GM12872 (cell line): ENCODE measurements around the gene UROD.

Source experiments
- TF ChIP-seq, protein P1 (sequence below): IDR thresholded peaks from 3 replicates; pipeline ENCODE4 v1.5.1; 2011; ENCODE audit warnings: low read depth, mild to moderate bottlenecking, low read length, moderate library complexity; ENCODE audit not compliant: insufficient read depth

UROD gene

DNA sequence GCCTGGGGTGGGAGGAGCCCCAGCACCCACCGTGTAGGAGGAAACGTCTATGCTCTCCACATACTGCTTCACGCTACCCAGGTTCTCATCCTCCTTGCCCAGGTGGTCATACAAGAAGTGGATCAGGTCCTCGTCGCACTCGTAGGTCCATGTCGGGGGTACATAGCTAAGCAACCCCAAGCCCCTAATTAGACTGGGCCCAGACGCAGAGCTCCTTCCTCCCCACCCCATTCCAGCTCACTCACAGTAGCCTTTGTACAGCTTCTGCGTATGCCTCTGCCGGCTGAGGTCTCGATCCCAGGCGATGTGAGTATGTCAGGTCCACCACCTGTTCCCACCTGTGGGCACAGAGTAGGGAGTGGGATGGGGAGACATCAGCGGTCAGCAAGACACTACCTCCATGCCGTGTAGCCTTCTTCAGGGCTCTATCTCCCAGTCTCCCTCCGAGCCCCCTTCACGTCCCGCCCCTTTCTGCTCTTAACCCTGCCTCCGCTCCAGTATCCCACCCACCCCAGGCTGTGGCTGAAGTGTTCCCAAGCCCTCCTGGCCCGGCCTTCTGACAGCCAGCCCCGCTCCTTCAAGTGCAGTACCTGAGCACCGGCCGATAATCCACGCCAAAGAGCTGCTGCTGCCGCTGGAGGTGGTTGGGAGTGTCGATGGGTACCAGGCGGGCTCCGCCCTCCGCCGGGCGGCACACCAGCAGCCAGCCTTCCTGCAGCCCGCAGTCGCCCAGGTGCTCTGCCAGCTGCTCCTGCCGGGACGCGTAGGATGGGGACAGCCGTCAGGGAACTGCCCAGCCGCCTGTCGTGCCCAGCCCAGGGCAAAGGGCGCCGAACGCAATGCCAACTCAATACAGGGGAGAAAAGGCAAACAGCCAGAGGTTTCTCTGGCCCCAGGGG is 1.8 kb upstream of the UROD start:
- TF ChIP-seq, protein P1, sequence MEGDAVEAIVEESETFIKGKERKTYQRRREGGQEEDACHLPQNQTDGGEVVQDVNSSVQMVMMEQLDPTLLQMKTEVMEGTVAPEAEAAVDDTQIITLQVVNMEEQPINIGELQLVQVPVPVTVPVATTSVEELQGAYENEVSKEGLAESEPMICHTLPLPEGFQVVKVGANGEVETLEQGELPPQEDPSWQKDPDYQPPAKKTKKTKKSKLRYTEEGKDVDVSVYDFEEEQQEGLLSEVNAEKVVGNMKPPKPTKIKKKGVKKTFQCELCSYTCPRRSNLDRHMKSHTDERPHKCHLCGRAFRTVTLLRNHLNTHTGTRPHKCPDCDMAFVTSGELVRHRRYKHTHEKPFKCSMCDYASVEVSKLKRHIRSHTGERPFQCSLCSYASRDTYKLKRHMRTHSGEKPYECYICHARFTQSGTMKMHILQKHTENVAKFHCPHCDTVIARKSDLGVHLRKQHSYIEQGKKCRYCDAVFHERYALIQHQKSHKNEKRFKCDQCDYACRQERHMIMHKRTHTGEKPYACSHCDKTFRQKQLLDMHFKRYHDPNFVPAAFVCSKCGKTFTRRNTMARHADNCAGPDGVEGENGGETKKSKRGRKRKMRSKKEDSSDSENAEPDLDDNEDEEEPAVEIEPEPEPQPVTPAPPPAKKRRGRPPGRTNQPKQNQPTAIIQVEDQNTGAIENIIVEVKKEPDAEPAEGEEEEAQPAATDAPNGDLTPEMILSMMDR = no peak

DNA sequence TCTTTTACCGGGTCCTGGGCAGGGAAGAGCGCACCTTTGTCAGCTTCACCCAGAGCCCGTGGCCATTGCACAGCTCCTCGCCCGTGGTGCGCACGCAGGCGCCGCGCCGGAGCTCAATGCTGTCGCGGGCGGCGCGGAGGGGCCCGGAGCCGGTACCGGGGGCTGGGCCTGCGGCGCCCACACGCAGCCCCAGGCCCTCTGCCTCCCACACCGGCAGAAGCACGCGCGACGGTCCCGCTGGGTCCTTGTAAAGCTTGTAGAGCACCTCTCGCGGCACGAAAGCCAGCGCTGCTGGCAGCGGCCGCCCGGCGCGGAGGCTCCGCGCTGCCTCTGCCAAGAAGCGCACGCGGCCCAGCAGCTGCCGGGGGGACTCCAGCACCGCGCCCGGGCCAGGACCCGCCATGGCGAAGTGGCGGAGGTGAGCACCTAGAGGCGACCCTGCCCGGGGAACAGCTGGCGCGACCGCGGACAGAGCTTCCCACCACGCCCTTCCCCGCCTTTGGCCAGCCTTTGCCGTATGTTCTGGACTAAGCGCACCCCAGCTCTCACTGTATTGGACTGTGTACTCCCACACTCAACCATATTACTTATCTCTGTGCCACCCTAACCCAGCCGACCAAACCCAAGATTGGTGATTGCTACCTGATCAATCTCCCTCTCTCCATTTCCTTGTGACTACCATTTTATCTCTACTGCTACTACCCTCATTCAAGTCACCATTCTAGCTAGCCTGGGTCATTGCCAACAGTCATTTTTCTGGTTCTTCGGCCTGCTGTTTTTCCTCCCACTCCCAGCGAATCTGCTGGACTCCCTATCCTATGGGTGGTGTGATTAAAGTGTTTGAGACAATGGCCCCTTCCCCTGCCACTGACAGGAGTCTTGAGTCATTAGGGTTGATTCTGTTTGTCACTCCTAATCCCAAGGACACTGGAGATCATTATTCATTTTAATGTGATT is 921 bp upstream of the UROD start, which contains the start of gene HECTD3:
Gene HECTD3 (minus strand): TSS at position 470 of the 957 bp plus-strand sequence. CDS start 67 bp downstream, at position 403.
- TF ChIP-seq, protein P1 = no peak

DNA sequence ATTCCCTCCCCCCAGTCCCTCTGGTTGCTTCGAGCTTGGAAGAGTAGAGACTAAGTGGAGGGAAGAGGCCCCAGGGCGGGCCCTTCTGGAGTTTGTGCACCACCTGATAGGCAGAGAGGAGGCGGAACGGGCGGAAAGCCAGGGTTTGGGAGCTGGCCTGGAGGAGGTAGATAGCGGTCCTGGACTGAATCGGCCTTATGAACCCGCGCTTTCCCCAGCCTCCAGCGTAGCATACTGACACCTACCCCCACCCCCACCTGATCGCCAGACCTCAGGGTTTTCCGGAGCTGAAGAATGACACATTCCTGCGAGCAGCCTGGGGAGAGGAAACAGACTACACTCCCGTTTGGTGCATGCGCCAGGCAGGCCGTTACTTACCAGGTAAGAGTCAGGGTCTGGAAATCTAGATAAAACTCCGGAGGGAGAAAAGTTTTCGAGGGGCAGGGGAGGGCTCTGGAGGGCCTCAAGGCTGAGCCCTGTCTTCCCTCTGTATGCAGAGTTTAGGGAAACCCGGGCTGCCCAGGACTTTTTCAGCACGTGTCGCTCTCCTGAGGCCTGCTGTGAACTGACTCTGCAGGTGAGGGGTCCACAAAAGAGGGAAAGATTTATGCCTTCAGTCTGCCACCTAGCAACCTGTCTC is 705 bp downstream of the UROD start:
- TF ChIP-seq, protein P1 = no peak

DNA sequence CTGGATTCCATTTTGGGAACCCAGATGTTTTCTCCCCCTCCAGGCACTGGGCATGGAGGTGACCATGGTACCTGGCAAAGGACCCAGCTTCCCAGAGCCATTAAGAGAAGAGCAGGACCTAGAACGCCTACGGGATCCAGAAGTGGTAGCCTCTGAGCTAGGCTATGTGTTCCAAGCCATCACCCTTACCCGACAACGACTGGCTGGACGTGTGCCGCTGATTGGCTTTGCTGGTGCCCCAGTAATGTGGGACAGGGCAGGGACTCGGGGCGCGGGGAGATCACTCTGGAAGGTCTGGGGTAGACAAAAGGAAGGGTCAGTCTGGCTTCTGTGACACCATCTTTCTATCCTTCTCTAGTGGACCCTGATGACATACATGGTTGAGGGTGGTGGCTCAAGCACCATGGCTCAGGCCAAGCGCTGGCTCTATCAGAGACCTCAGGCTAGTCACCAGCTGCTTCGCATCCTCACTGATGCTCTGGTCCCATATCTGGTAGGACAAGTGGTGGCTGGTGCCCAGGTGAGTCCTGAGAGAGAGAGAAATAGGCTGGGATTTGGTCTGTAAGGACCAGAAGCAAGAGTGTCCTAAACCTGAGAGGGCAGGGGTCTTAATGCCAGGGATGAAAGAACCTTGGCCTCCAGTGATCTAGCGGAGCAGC is 1.6 kb downstream of the UROD start:
- TF ChIP-seq, protein P1 = no peak

DNA sequence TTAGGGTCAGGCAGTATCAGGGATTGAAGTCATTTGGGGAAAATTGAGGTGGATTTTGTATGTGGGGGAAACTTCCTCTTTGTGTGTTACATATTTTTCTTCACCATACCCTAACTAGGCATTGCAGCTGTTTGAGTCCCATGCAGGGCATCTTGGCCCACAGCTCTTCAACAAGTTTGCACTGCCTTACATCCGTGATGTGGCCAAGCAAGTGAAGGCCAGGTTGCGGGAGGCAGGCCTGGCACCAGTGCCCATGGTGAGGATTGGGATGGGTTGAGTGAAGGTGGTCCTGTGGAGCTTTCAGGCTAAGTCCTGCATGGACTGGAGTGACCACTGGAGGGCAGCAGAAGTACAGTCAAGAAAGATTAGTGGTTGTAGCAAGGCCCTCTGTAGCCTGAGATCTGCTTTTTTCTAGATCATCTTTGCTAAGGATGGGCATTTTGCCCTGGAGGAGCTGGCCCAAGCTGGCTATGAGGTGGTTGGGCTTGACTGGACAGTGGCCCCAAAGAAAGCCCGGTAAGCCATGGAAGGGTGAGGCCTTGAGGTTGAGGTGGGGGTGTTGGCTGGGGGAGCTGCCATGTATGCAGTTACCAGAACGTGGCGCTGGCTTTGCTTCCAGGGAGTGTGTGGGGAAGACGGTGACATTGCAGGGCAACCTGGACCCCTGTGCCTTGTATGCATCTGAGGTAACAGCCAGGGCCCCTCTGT is 2.4 kb downstream of the UROD start:
- TF ChIP-seq, protein P1 = peak; percentile 94

DNA sequence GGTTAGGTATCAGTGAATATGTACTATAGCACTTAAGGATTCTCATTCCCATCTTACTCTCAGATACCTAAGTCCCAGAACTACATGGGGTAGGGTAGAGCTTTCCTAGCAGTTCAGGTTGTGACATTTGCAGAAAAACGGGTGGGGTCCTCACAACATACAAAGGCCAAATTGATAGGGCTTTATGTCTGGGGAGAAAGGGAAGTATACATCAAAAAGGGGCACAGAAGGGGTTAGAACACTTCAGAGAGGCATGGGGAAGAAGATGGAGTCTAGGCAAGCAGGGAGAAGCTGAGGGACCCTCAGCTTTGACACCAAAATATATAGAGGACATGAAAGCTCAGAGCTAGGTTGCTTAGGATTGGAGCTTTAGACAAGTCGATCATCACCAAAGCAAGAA is 3.6 kb downstream of the UROD start:
- TF ChIP-seq, protein P1 = no peak
